Thyroid gland (tissue), 4 donors: ENCODE data around the gene PDZRN3.

Experiments
- CTCF ChIP-seq, 6 experiments: fragments of 200-600 bp in 3 of 6; fragments of 450-650 bp in 3 of 6; sonication (generic) in 3 of 6; IDR thresholded peaks; one replicate each; pipeline ENCODE4 v1.5.1; 2016 to 2019; ENCODE audit warnings: antibody characterized with exemption in 6 of 6, mild to moderate bottlenecking in 2 of 6, inconsistent platforms in 1 of 6, moderate library complexity in 1 of 6
- POLR2A ChIP-seq, 2 donors: fragments of 450-650 bp; IDR thresholded peaks; one replicate each; pipeline ENCODE4 v1.6.1; 2017; ENCODE audit warnings: antibody characterized with exemption in 2 of 2, mild to moderate bottlenecking in 2 of 2, moderate library complexity in 1 of 2

GRCh38 chr3:73563896-73564582 lies 60.7 kb downstream of the PDZRN3 start:
- no peak for TF ChIP-seq CTCF (IDR thresholded peaks at IDR 0.05)
- no peak for TF ChIP-seq POLR2A (IDR thresholded peaks at IDR 0.05)
